ENCODE data around the gene GJA8.

GJA8 gene

GRCh38 chr1:147895123-147895522, 7.5 kb upstream of the GJA8 start:
- H3K9me3 ChIP-seq (ENCODE audit: control insufficient read depth, insufficient read depth, low read depth, low read length) = no peaks in the 10 kb centered on the region
- ChIA-PET CTCF (interaction anchor here (0.7 to 0.8 kb wide), 2 partner anchors 42 to 253 kb away, joined by 3 to 5 read pairs; no protein-coding TSS in a partner anchor), POLR2A (no interaction called here)
- H3K36me3 ChIP-seq (ENCODE audit: control insufficient read depth in 2 of 2, insufficient read depth in 1 of 2, low read length in 2 of 2) = no peaks in the 10 kb centered on the region
- H3K4me1 ChIP-seq (ENCODE audit: control insufficient read depth, insufficient read depth, low read length) = no peaks in the 10 kb centered on the region
- no peak overlapping the region for H3K27ac ChIP-seq (ENCODE audit: extremely low read depth, low read depth, low read length)
- TF ChIP-seq ZNF280C (tag by site-specific recombination; IDR thresholded peaks at IDR 0.05) (no peak), ZNF585B (tag by site-specific recombination; IDR thresholded peaks at IDR 0.05) (no peak), ZNF112 (tag by site-specific recombination; IDR thresholded peaks at IDR 0.05) (no peak), ZNF707 (tag by site-specific recombination; IDR thresholded peaks at IDR 0.05) (no peak), HOXC10 (CRISPR knock-in tag; IDR thresholded peaks at IDR 0.05) (no peak), ZBTB21 (tag by site-specific recombination; IDR thresholded peaks at IDR 0.05) (no peak)
- no peak overlapping the region for H3K4me3 ChIP-seq (ENCODE audit: low read depth, low read length)

- no peak overlapping the region for H3K27ac ChIP-seq (ENCODE audit: extremely low read depth, low read depth, low read length)
- no peaks in the 10 kb centered on the region for H3K9me3 ChIP-seq (ENCODE audit: control insufficient read depth, insufficient read depth, low read depth, low read length)
- CTCF ChIA-PET = interaction anchor here (0.6 to 1.0 kb wide), 3 partner anchors 393 to 505 kb away, joined by 3 read pairs; no protein-coding TSS in a partner anchor
- POLR2A ChIA-PET = no interaction called here
- TF ChIP-seq ZNF362 (tag by site-specific recombination; IDR thresholded peaks at IDR 0.05) (no peak), ZNF398 (tag by site-specific recombination; IDR thresholded peaks at IDR 0.05) (peak; percentile 45; the same call in 1 of the 2 replicates)
- no peaks in the 10 kb centered on the region for H3K36me3 ChIP-seq (ENCODE audit: control insufficient read depth in 2 of 2, insufficient read depth in 1 of 2, low read length in 2 of 2)
- H3K4me3 ChIP-seq (ENCODE audit: low read depth, low read length) = no peak overlapping the region
- H3K4me1 ChIP-seq (ENCODE audit: control insufficient read depth, insufficient read depth, low read length) = no peaks in the 10 kb centered on the region
Observed at GRCh38 chr1:147897029-147897752, 5.4 kb upstream of the GJA8 start.

GRCh38 chr1:147897789-147898188, 4.8 kb upstream of the GJA8 start:
- no peak overlapping the region for H3K27ac ChIP-seq (ENCODE audit: extremely low read depth, low read depth, low read length)
- H3K36me3 ChIP-seq (ENCODE audit: control insufficient read depth in 2 of 2, insufficient read depth in 1 of 2, low read length in 2 of 2) = no peaks in the 10 kb centered on the region
- CTCF ChIA-PET = interaction anchor here (0.7 kb wide), 1 partner anchor 505 kb away, joined by 3 read pairs; no protein-coding TSS in a partner anchor
- no peak overlapping the region for H3K4me3 ChIP-seq (ENCODE audit: low read depth, low read length)
- no peaks in the 10 kb centered on the region for H3K9me3 ChIP-seq (ENCODE audit: control insufficient read depth, insufficient read depth, low read depth, low read length)
- POLR2A ChIA-PET = no interaction called here
- no peaks in the 10 kb centered on the region for H3K4me1 ChIP-seq (ENCODE audit: control insufficient read depth, insufficient read depth, low read length)
- TF ChIP-seq ZBTB10 (tag by site-specific recombination; IDR thresholded peaks at IDR 0.05) (no peak), ZFP3 (tag by site-specific recombination; IDR thresholded peaks at IDR 0.05; ENCODE audit: low read depth) (no peak), ZNF146 (tag by site-specific recombination; IDR thresholded peaks at IDR 0.05) (no peak), ZNF266 (tag by site-specific recombination; IDR thresholded peaks at IDR 0.05; ENCODE audit: low read depth) (no peak), YY1 (tag by site-specific recombination; IDR thresholded peaks at IDR 0.05) (no peak), GLIS1 (tag by site-specific recombination; IDR thresholded peaks at IDR 0.05) (no peak), ZNF140 (tag by site-specific recombination; IDR thresholded peaks at IDR 0.05) (no peak), KLF7 (tag by site-specific recombination; IDR thresholded peaks at IDR 0.05; ENCODE audit: borderline replicate concordance) (no peak), PRDM1 (tag by site-specific recombination; IDR thresholded peaks at IDR 0.05) (no peak), ZNF621 (tag by site-specific recombination; IDR thresholded peaks at IDR 0.05) (no peak), ZNF501 (tag by site-specific recombination; IDR thresholded peaks at IDR 0.05) (no peak), ZNF585B (tag by site-specific recombination; IDR thresholded peaks at IDR 0.05) (no peak), ZNF394 (tag by site-specific recombination; IDR thresholded peaks at IDR 0.05; ENCODE audit: borderline replicate concordance) (no peak), GLI4 (tag by site-specific recombination; IDR thresholded peaks at IDR 0.05) (no peak)
